ENCODE data around the gene CDSN. TPM values are rescaled to one million over a fixed set of nuclear protein-coding genes. Genes with fewer than 3 reads are reported as not detected.
"Not testable (repeated sequence)": the region's sequence is repeated elsewhere in the genome, so short reads cannot be mapped to it uniquely, and the experiment has no call there.

Gene CDSN
- total RNA-seq, 1 experiment from 2014 or later: not detected

GRCh38 chr6:31067891-31068668 is 52.2 kb downstream of the CDSN start:
- not testable (repeated sequence) for DNase-seq; H3K27me3 ChIP-seq (ENCODE audit: control insufficient read depth, insufficient read depth, low read length); H3K4me3 ChIP-seq (ENCODE audit: insufficient read depth, low read depth, low read length); H3K36me3 ChIP-seq (replicated peaks; ENCODE audit: control insufficient read depth, insufficient read depth, low read length)

DNA sequence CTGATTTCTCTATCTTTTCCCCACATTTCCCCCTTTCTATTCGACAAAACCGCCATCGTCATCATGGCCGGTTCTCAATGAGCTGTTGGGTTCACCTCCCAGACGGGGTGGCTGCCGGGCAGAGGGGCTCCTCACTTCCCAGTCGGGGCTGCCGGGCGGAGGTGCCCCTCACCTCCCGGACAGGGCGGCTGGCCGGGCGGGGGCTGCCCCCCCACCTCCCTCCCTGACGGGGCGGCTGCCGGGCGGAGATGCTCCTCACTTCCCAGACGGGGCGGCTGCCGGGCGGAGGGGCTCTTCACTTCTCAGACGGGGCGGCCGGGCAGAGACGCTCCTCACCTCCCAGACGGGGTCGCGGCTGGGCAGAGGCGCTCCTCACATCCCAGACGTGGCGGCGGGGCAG is 53.2 kb downstream of the CDSN start:
- H3K36me3 ChIP-seq (replicated peaks; ENCODE audit: control insufficient read depth, insufficient read depth, low read length); DNase-seq; H3K27me3 ChIP-seq (ENCODE audit: control insufficient read depth, insufficient read depth, low read length); H3K4me3 ChIP-seq (ENCODE audit: insufficient read depth, low read depth, low read length): not testable (repeated sequence)

DNA sequence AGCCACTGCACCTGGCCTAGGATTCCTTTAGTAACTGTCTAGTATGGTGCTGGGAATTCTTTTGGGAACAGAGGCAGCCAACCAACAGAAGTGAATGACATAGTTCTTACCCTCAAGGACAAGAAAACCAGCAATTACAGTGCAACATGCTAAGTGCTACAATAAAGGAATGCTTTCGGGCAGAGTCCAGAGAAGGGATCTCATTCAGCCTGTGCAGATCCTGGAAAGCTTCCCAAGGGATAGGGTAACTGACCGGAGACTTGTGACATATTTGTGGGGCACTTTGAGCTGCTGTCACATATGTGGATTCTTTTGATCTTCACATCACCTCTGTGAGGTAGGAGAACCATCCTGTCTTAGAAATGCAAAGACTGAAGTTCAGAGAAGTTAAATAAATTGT is 54.7 kb downstream of the CDSN start:
- no peaks in the 10 kb centered on the region for H3K27me3 ChIP-seq (ENCODE audit: control insufficient read depth, insufficient read depth, low read length)
- no peaks in the 10 kb centered on the region for H3K36me3 ChIP-seq (replicated peaks; ENCODE audit: control insufficient read depth, insufficient read depth, low read length)
- H3K4me3 ChIP-seq (ENCODE audit: insufficient read depth, low read depth, low read length): no peak overlapping the region
- DNase-seq: no peak

Other genes starting within 250 kb of the CDSN start
- 117 and 127 TPM in 2 replicates for gene DDR1, start 235.9 kb downstream of the CDSN start, total RNA-seq (2014; rRNA removed; shearing (Covaris generic))
- gene GTF2H4, start 212.2 kb downstream of the CDSN start, total RNA-seq (2014; rRNA removed; shearing (Covaris generic)): 30.5 and 30.9 TPM in 2 replicates
- gene VARS2, start 206.2 kb downstream of the CDSN start, total RNA-seq (2014; rRNA removed; shearing (Covaris generic)): 54.4 and 60.5 TPM in 2 replicates
- gene SFTA2, start 188.3 kb downstream of the CDSN start, total RNA-seq (2014; rRNA removed; shearing (Covaris generic)): not detected in 2 replicates
- gene MUCL3, start 179.5 kb downstream of the CDSN start, total RNA-seq (2014; rRNA removed; shearing (Covaris generic)): not detected in 2 replicates
- not detected in 2 replicates for gene MUC21, start 136.7 kb downstream of the CDSN start, total RNA-seq (2014; rRNA removed; shearing (Covaris generic))
- not detected in 2 replicates for gene MUC22, start 110.0 kb downstream of the CDSN start, total RNA-seq (2014; rRNA removed; shearing (Covaris generic))
- not detected in 2 replicates for gene C6orf15, start 7.9 kb downstream of the CDSN start, total RNA-seq (2014; rRNA removed; shearing (Covaris generic))
- 0.10 TPM in 1 of 2 replicates, not detected in the other for gene PSORS1C1, start 5.6 kb downstream of the CDSN start, total RNA-seq (2014; rRNA removed; shearing (Covaris generic))
- 0.07 TPM in 1 of 2 replicates, not detected in the other for gene PSORS1C2, start 18.6 kb upstream of the CDSN start, total RNA-seq (2014; rRNA removed; shearing (Covaris generic))
- gene CCHCR1, start 37.4 kb upstream of the CDSN start, total RNA-seq (2014; rRNA removed; shearing (Covaris generic)): 54.0 and 74.8 TPM in 2 replicates
- gene TCF19, start 38.1 kb upstream of the CDSN start, total RNA-seq (2014; rRNA removed; shearing (Covaris generic)): 26.8 and 34.3 TPM in 2 replicates
- 4,433 and 5,140 TPM in 2 replicates for gene POU5F1, start 50.2 kb upstream of the CDSN start, total RNA-seq (2014; rRNA removed; shearing (Covaris generic))
- 33.7 and 34.7 TPM in 2 replicates for gene HLA-C, start 151.6 kb upstream of the CDSN start, total RNA-seq (2014; rRNA removed; shearing (Covaris generic))
- gene HLA-B, start 236.7 kb upstream of the CDSN start, total RNA-seq (2014; rRNA removed; shearing (Covaris generic)): 7.3 and 27.3 TPM in 2 replicates